ENCODE measurements around the gene MAP2K4.
"Not testable (repeated sequence)": the region's sequence is repeated elsewhere in the genome, so short reads cannot be mapped to it uniquely, and the experiment has no call there.

Gene MAP2K4

GRCh38 chr17:12097326-12097725, 76.6 kb downstream of the MAP2K4 start:
- DNase-seq, result no peak

DNA sequence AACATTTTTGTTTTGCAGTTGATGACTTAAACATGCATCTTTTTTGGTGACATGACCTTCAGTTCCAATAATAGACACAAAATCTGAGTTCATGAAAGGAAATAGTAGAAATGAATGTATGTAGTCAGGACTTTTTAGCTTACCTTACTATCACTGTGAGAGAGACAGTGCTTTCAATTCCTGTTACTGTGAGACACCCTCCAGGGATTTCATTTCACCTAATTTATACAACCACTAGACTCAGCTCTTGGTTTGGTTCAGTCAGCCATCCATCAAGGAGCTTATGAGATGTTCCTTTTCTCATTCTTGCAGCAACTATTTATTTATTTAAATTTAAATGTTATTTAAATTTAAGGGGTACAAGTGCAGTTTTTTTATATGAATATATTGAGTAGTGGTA, 77.9 kb downstream of the MAP2K4 start:
- DNase-seq, result no peak

GRCh38 chr17:12099412-12099811, 78.7 kb downstream of the MAP2K4 start:
- DNase-seq, result no peak

- DNase-seq, result no peak
Measured at GRCh38 chr17:12104831-12105230, 84.2 kb downstream of the MAP2K4 start.

GRCh38 chr17:12107905-12108304, 87.2 kb downstream of the MAP2K4 start:
- no peak for DNase-seq

DNA sequence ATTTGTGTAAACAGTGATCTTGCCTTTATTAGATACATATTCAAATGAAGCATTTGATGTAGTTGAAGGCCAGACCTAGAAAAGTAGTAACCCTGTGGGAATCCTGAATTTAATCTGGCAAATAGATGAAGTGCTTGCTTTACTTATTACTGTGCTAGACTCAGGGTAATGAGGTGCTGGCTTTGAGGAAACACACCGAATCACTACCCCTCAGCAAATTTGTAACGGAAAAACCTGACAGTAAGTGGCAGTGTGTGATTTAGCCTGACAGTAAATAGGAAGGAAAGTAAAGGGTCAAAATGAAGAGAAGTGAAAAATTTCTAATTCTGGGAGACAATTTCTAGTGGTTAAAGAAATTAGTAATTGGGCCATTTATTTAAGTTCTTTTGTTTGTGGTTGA, 90.2 kb downstream of the MAP2K4 start:
- DNase-seq, result no peak

DNA sequence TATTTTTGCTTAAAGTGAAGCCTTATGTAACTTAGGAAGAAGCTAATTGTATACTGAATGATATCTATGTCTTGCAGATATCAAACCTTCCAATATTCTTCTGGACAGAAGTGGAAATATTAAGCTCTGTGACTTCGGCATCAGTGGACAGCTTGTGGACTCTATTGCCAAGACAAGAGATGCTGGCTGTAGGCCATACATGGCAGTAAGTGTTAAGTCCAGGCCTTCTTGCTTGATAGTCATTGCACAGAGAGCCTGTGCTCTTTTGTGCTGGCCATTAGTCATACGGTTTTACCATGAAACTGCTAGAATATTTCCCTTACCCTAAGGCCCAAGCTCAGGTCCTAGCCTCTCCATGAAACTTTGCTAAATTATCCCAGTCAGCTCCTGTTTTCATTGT, 92.5 kb downstream of the MAP2K4 start:
- DNase-seq, result no peak

- DNase-seq, result no peak
Measured at GRCh38 chr17:12114686-12115418, 94.2 kb downstream of the MAP2K4 start.

DNA sequence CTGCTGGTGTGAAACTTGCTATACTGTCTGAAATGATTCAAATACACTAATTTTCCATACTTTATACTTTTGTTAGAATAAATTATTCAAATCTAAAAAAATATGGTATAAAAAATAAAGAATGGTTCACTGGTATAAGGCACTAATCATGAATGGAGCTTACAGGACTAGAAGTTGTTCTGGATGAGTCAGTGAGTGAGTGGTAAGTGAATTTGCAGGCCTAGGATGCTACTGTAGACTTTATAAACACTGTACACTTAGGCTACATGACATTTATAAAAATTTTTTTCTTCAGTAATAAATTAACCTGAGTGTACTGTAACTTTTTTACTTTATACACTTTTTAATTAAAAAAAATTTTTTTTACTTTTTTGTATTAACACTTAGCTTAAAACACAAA, 95.5 kb downstream of the MAP2K4 start:
- DNase-seq, result no peak

DNA sequence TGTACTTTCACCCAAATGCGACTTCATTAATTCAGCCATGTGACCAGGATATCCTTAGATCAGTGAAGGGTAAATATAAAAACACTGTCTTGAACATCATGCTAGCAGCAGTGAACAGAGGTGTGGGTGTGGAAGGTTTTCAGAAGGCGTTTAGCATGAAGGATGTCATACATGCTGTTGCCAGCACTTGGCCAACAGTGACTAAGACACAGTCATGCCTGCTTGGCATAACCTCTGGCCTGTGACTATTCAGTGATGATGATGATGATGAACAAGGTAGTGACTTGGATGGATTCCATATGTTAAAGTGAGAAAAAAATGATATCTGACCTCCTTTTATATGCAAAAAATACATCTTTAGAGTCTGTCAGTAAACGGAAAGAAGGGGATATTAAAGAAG, 97.9 kb downstream of the MAP2K4 start:
- DNase-seq, result no peak

DNA sequence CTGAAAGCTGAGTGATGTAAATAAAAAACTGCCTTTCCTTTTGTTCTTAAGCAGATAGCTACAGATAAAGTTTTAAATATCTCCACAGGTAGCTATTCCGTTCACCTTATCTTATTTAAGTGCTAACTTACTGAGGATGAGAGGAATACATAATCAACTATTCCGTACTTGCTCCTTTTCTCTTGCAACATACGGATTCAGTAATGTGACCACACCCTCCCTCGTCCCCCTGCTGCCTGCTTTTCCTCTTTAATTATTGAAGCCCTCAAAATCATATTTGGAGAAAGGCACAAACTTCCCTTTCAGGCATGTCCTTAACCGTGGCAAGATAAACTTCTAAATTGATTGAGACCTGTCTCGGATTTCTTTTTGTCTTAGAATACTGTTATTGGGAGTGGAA, 101.4 kb downstream of the MAP2K4 start:
- no peak for DNase-seq

- no peak for DNase-seq
Measured at GRCh38 chr17:12127177-12127576, 106.5 kb downstream of the MAP2K4 start.

- no peak for DNase-seq
Measured at GRCh38 chr17:12127667-12128066, 107.0 kb downstream of the MAP2K4 start.

- DNase-seq, result no peak
Measured at GRCh38 chr17:12128946-12129345, 108.3 kb downstream of the MAP2K4 start.

DNA sequence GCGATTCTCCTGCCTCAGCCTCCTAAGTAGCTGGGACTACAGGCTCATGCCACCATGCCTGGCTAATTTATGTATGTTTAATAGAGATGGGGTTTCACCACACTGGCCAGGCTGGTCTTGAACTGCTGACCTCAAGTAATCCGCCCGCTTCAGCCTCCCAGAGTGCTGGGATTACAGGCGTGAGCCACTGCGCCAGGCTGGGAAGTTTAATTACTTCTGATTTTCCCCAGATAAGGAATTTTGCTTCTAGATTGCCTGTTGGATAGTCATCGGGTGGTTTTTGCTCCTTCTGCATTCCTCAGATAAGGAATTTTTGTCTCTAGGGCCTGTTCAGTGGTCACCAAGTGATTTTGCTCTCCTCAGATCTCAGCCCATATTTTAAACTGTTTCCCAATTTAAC, 112.5 kb downstream of the MAP2K4 start:
- DNase-seq, result no peak

DNA sequence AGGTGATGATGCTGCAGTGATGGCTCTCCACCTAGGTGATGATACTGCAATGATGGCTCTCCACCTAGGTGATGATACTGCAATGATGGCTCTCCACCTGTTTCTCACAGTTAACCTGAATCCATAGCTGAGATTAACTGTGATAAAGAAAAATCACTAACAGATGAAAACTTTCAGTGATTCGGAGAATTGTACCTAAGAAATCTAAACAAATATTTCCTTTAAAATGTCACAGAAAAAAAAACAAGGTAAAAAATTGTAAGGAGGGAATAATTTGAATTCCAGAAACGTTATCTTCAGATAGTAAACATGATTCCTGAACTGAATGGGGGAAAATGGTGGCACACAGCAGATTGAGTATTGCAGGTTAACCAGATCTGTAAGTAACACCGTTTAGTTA, 113.4 kb downstream of the MAP2K4 start:
- no peak for DNase-seq

GRCh38 chr17:12134587-12134986, 113.9 kb downstream of the MAP2K4 start:
- DNase-seq, result no peak

- DNase-seq, result no peak
Measured at GRCh38 chr17:12136243-12136642, 115.6 kb downstream of the MAP2K4 start.

DNA sequence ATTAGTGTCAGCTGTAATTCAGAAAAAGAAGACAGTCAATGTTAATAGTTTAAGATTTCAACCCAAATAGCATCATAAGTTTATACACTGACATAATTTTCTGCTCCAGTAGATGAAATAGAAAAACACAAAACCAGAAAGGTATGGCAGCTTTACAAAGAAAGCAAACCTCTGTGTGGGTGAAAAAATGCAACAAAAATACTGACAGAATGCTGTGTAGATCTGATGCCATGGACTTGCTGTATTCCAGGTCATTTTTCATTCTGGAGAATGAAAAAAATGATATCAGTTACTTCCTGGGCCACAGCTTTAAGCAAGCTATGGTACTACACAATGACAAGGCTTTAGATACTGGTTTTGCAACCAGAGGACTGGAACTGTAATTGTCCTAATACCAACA, 116.0 kb downstream of the MAP2K4 start:
- no peak for DNase-seq

DNA sequence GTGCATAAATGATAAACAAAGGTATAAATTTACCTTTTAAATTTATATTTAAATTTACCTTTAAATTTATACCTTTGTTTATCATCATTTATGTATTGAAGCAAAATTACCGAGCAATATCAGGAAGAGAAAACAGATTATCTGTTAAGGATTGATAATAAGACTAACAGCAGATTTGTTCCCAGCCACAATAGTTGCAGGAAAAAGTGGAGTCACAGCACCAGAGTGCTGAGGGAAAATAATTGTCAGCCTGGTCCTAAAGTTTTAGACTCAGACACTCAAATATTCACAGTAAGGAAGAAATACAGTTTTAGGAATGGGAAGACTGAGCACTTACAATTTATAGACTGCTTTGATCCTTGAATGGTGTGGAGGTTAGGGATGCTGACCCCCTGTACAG, 117.2 kb downstream of the MAP2K4 start:
- DNase-seq, result no peak

DNA sequence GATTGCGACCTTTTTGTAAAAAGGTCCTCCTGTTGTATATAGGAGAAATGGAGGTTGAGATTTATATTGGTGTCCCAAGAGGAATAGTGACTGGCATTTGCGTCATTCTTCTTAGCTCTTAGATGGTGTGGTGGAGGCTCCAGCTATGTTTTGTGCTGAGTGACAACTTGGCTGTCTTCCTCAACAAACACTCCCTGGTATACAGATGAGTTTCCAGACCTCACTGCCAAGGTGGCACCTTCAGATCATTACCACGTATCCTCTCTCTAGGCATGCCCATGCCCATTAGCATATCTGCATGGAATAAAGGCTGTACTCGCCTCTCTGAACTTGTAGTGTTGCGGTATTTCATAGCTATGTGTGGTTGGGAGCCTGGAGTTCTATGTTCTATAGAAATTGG, 120.0 kb downstream of the MAP2K4 start:
- no peak for DNase-seq

DNA sequence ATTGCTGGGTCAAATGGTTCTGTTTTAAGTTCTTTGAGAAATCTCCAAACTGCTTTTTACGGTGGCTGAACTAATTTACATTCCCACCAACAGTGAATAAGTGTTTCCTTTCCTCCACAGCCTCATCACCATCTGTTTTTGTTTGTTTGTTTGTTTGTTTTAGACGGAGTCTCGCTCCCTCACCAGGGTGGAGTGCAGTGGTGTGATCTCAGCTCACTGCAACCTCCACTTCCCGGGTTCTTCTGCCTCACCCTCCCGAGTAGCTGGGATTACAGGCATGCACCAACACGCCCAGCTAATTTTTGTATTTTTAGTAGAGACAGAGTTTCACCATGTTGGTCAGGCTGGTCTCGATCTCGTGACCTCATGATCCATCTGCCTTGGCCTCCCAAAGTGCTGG, 141.5 kb downstream of the MAP2K4 start:
- DNase-seq, result not testable (repeated sequence)

- DNase-seq, result no peak
Measured at GRCh38 chr17:12164085-12164484, 143.4 kb downstream of the MAP2K4 start.

- no peak for DNase-seq
Measured at GRCh38 chr17:12178644-12179330, 158.1 kb downstream of the MAP2K4 start.

Data from NCI-H2171 treated with DMSO at 0.1 percent for 48 hours (cell line).